Fibroblast of lung (primary cell): ENCODE measurements around the gene INS. TPM values are rescaled to one million over a fixed set of nuclear protein-coding genes. Genes with fewer than 3 reads are reported as not detected.

Source experiments
- DNase-seq, 2 donors: peaks; one replicate each; pipeline versions ENCODE4 v3.0.0 to v3.0.0-alpha.2; 2010; ENCODE audit warnings: low read depth in 2 of 2
- H2AFZ ChIP-seq: 2 replicates; pipeline ENCODE4 v1.5.1; 2012; ENCODE audit warnings: low read length, control low read depth, inconsistent platforms
- H3K27ac ChIP-seq: 2 replicates; pipeline ENCODE4 v1.5.1; 2011; ENCODE audit warnings: low read length, control low read depth; ENCODE audit not compliant: insufficient read depth
- H3K27me3 ChIP-seq: 2 replicates; pipeline ENCODE4 v1.5.1; 2011; ENCODE audit warnings: mild to moderate bottlenecking, low read length; ENCODE audit not compliant: control insufficient read depth, insufficient read depth
- H3K36me3 ChIP-seq: 2 replicates; pipeline ENCODE4 v1.5.1; 2011; ENCODE audit warnings: low read length; ENCODE audit not compliant: control insufficient read depth, insufficient read depth
- H3K4me1 ChIP-seq: 2 replicates; pipeline ENCODE4 v1.5.1; 2011; ENCODE audit warnings: low read length; ENCODE audit not compliant: control insufficient read depth, insufficient read depth; ENCODE audit errors: extremely low read depth
- H3K4me2 ChIP-seq: 2 replicates; pipeline ENCODE4 v1.5.1; 2011; ENCODE audit warnings: low read length, control low read depth; ENCODE audit not compliant: insufficient read depth; ENCODE audit errors: extremely low read depth
- H3K4me3 ChIP-seq, 4 experiments: fragments of 200-600 bp in 1 of 4; sonication (generic) in 1 of 4; replicated peaks in 1 of 4; 2 replicates each; pipeline ENCODE4 v1.5.1; 2011 to 2016; ENCODE audit warnings: low read length in 4 of 4, low read depth in 3 of 4, mild to moderate bottlenecking in 3 of 4, control low read depth in 2 of 4, inconsistent platforms in 1 of 4, mixed read lengths in 1 of 4; ENCODE audit not compliant: insufficient read depth in 1 of 4; ENCODE audit errors: control extremely low read depth in 1 of 4
- H3K79me2 ChIP-seq: 2 replicates; pipeline ENCODE4 v1.5.1; 2012; ENCODE audit warnings: mild to moderate bottlenecking, low read length, inconsistent platforms; ENCODE audit not compliant: control insufficient read depth, insufficient read depth
- H3K9ac ChIP-seq: 2 replicates; pipeline ENCODE4 v1.5.1; 2011; ENCODE audit warnings: mild to moderate bottlenecking, low read length, control low read depth; ENCODE audit not compliant: insufficient read depth
- H3K9me3 ChIP-seq: 2 replicates; pipeline ENCODE4 v1.5.1; 2012; ENCODE audit warnings: low read depth, low read length; ENCODE audit not compliant: control insufficient read depth, insufficient read depth
- H4K20me1 ChIP-seq: 2 replicates; pipeline ENCODE4 v1.5.1; 2011; ENCODE audit warnings: low read length; ENCODE audit not compliant: control insufficient read depth, insufficient read depth; ENCODE audit errors: extremely low read depth
- EZH2 ChIP-seq: IDR thresholded peaks from 2 replicates; pipeline ENCODE4 v1.5.1; 2012; ENCODE audit warnings: low read length, control low read depth, mild to moderate bottlenecking; ENCODE audit errors: missing control alignments
- polyA plus RNA-seq, 2 donors: library from polyadenylated mRNA; depleted of rRNA in 1 of 2; stranded (reverse) in 1 of 2; unstranded in 1 of 2; fragments of >200 nt; gene quantifications; 2 replicates each; pipeline ENCODE4 v1.2.1, GENCODE V29; 2011 to 2012; ENCODE audit warnings: missing spikeins in 1 of 2
- total RNA-seq: library from RNA; depleted of rRNA; stranded (reverse); fragments of >200 nt; gene quantifications from 2 replicates; pipeline ENCODE4 v1.2.1, GENCODE V29; 2014
- TF ChIP-seq, protein P1 (sequence below), 2 donors: IDR thresholded peaks in 1 of 2; conservative IDR thresholded peaks in 1 of 2; 1 replicate in 1 of 2; 2 replicates in 1 of 2; pipeline ENCODE4 v1.5.1; 2011 to 2012; ENCODE audit warnings: low read length in 2 of 2, control low read depth in 1 of 2, inconsistent platforms in 1 of 2, low read depth in 1 of 2, mild to moderate bottlenecking in 1 of 2

Gene INS
- total and polyA plus RNA-seq, 2 donors (not counting 1 experiment from before 2014, with no cell fraction given) = not detected

- Histone ChIP-seq H3K9me3 (no peaks in the 10 kb centered on the region), H3K79me2 (no peaks in the 10 kb centered on the region), H3K36me3 (no peaks in the 10 kb centered on the region), H2AFZ (no peak overlapping the region), H3K4me3 (no peak overlapping the region), H3K4me2 (no peak overlapping the region), H4K20me1 (no peaks in the 10 kb centered on the region), H3K4me1 (no peaks in the 10 kb centered on the region), H3K9ac (no peak overlapping the region), H3K27me3 (no peaks in the 10 kb centered on the region), H3K27ac (no peak overlapping the region)
- no peak for DNase-seq
- TF ChIP-seq EZH2 = no peak
- TF ChIP-seq, protein P1, sequence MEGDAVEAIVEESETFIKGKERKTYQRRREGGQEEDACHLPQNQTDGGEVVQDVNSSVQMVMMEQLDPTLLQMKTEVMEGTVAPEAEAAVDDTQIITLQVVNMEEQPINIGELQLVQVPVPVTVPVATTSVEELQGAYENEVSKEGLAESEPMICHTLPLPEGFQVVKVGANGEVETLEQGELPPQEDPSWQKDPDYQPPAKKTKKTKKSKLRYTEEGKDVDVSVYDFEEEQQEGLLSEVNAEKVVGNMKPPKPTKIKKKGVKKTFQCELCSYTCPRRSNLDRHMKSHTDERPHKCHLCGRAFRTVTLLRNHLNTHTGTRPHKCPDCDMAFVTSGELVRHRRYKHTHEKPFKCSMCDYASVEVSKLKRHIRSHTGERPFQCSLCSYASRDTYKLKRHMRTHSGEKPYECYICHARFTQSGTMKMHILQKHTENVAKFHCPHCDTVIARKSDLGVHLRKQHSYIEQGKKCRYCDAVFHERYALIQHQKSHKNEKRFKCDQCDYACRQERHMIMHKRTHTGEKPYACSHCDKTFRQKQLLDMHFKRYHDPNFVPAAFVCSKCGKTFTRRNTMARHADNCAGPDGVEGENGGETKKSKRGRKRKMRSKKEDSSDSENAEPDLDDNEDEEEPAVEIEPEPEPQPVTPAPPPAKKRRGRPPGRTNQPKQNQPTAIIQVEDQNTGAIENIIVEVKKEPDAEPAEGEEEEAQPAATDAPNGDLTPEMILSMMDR (conservative IDR thresholded peaks at IDR 0.05 in 1 of 2, IDR thresholded peaks at IDR 0.05 in 1 of 2; ENCODE audit: low read depth in 1 of 2, low read length in 2 of 2) = no peak
These were observed 45.7 kb downstream of the INS start for GRCh38 chr11:2115308-2115707.

GRCh38 chr11:2114430-2115241, 46.4 kb downstream of the INS start:
- Histone ChIP-seq H3K4me1 (no peaks in the 10 kb centered on the region), H3K36me3 (no peaks in the 10 kb centered on the region), H3K27me3 (no peaks in the 10 kb centered on the region), H3K9me3 (no peaks in the 10 kb centered on the region), H3K79me2 (no peaks in the 10 kb centered on the region), H2AFZ (no peak overlapping the region), H3K9ac (no peak overlapping the region), H4K20me1 (no peaks in the 10 kb centered on the region), H3K4me3 (no peak overlapping the region), H3K4me2 (no peak overlapping the region), H3K27ac (no peak overlapping the region)
- no peak for DNase-seq
- TF ChIP-seq, protein P1 (conservative IDR thresholded peaks at IDR 0.05 in 1 of 2, IDR thresholded peaks at IDR 0.05 in 1 of 2; ENCODE audit: low read depth in 1 of 2, low read length in 2 of 2) = no peak
- TF ChIP-seq EZH2 = no peak

GRCh38 chr11:2113776-2114175, 47.2 kb downstream of the INS start:
- no peaks in the 10 kb centered on the region for H3K9me3 ChIP-seq
- DNase-seq = no peak
- H3K79me2 ChIP-seq = no peaks in the 10 kb centered on the region
- no peak overlapping the region for H2AFZ ChIP-seq
- no peak overlapping the region for H3K27ac ChIP-seq
- H3K4me3 ChIP-seq = no peak overlapping the region
- no peak overlapping the region for H3K4me2 ChIP-seq
- TF ChIP-seq, protein P1 (conservative IDR thresholded peaks at IDR 0.05 in 1 of 2, IDR thresholded peaks at IDR 0.05 in 1 of 2; ENCODE audit: low read depth in 1 of 2, low read length in 2 of 2) = no peak
- no peak for TF ChIP-seq EZH2
- no peak overlapping the region for H3K9ac ChIP-seq
- no peaks in the 10 kb centered on the region for H3K27me3 ChIP-seq
- H3K36me3 ChIP-seq = no peaks in the 10 kb centered on the region
- no peaks in the 10 kb centered on the region for H4K20me1 ChIP-seq
- no peaks in the 10 kb centered on the region for H3K4me1 ChIP-seq
